Measurements from ENCODE around the gene PADI3. TPM values are rescaled to one million over a fixed set of nuclear protein-coding genes. Genes with fewer than 3 reads are reported as not detected.

Gene PADI3
- total RNA-seq, 2 donors from 2014 or later, result not detected

GRCh38 chr1:17290553-17290952 is 41.7 kb downstream of the PADI3 start:
- DNase-seq, result no peak
- Mint-ChIP-seq H3K4me3 (no peak overlapping the region), H3K9me3 (no peaks in the 10 kb centered on the region), H3K4me1 (ENCODE audit: low read depth) (no peaks in the 10 kb centered on the region), H3K27ac (no peak overlapping the region), H3K36me3 (ENCODE audit: insufficient read depth in 2 of 2) (no peaks in the 10 kb centered on the region), H3K27me3 (ENCODE audit: low read depth) (peaks cover 21% of the 10 kb centered on the region)
- ATAC-seq (replicated peaks in 1 of 2), result no peak

- no peaks in the 10 kb centered on the region for H3K9me3 Mint-ChIP-seq
- no peak for ATAC-seq (replicated peaks in 1 of 2)
These were observed 43.6 kb downstream of the PADI3 start for GRCh38 chr1:17292299-17293160.

GRCh38 chr1:17293681-17294425 is 45.0 kb downstream of the PADI3 start:
- ATAC-seq (replicated peaks in 1 of 2) (no peak), DNase-seq (no peak)
- no peaks in the 10 kb centered on the region for H3K36me3 Mint-ChIP-seq (ENCODE audit: insufficient read depth in 2 of 2)
- no peak overlapping the region for H3K4me3 Mint-ChIP-seq
- no peak overlapping the region for H3K27ac Mint-ChIP-seq
- peaks cover 21% of the 10 kb centered on the region for H3K27me3 Mint-ChIP-seq (ENCODE audit: low read depth)
- H3K4me1 Mint-ChIP-seq (ENCODE audit: low read depth), result no peaks in the 10 kb centered on the region
- H3K9me3 Mint-ChIP-seq, result peaks cover 0 to 2% of the 10 kb centered on the region in 2 donors

More at GRCh38 chr1:17292299-17293160, 43.6 kb downstream of the PADI3 start:
- H3K4me3 Mint-ChIP-seq, result no peak overlapping the region
- no peak overlapping the region for H3K27ac Mint-ChIP-seq
- peaks cover 21% of the 10 kb centered on the region for H3K27me3 Mint-ChIP-seq (ENCODE audit: low read depth)
- H3K36me3 Mint-ChIP-seq (ENCODE audit: insufficient read depth in 2 of 2), result no peaks in the 10 kb centered on the region
- DNase-seq, result no peak
- no peaks in the 10 kb centered on the region for H3K4me1 Mint-ChIP-seq (ENCODE audit: low read depth)

DNA sequence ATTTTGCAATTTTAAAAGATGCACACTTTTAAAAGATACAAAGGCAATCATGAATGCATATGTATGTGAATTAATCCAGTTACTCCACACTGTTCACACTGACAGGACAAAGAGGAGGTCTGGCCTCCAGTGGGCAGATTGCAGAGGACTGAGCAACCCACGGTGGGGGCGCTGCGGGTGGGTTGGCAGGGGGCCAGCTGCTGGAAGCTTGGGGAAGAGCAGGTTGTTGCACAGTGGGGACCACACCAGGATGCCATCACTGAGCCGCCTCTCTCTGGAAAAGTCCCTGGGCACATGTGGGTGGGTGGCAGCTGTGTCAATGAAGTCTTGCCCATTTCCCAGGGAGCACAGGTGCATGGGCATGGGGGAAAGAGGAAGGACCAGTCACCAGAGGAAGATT is 46.4 kb downstream of the PADI3 start:
- Mint-ChIP-seq H3K27ac (no peak overlapping the region), H3K4me1 (ENCODE audit: low read depth) (no peaks in the 10 kb centered on the region), H3K36me3 (ENCODE audit: insufficient read depth in 2 of 2) (no peaks in the 10 kb centered on the region), H3K4me3 (no peak overlapping the region), H3K9me3 (peaks cover 0 to 2% of the 10 kb centered on the region in 2 donors), H3K27me3 (ENCODE audit: low read depth) (peaks cover 21% of the 10 kb centered on the region)
- no peak for ATAC-seq (replicated peaks in 1 of 2)
- no peak for DNase-seq

- DNase-seq, result no peak
- H3K4me3 Mint-ChIP-seq, result no peak overlapping the region
These were observed 47.2 kb downstream of the PADI3 start for GRCh38 chr1:17296086-17296485.

DNA sequence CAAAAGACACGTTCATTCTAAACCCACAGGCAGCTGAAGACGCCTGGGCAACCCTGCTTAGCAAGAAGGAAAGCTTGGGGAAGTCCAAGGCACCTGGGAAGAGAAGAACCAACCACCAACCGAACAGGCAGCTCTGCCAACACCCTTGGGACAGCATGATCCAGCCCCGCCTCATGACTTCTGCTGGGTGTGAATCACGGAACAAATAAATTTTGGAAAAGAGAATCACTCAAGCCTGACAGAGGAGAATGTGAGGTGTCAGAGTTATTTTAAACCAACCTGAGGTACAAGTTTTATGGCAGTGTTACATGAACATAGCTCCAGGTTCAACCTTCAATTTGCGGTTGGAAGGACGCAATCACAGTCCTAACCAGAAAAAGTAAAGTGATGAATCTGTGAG is 49.1 kb downstream of the PADI3 start:
- peaks cover 4 to 5% of the 10 kb centered on the region in 2 donors for H3K36me3 Mint-ChIP-seq (ENCODE audit: insufficient read depth in 2 of 2)
- H3K4me3 Mint-ChIP-seq, result no peak overlapping the region
- no peaks in the 10 kb centered on the region for H3K4me1 Mint-ChIP-seq (ENCODE audit: low read depth)
- peaks cover 6 to 9% of the 10 kb centered on the region in 2 donors for H3K9me3 Mint-ChIP-seq
- no peak overlapping the region for H3K27ac Mint-ChIP-seq
- DNase-seq (no peak), ATAC-seq (replicated peaks in 1 of 2) (no peak)
- peaks cover 26% of the 10 kb centered on the region for H3K27me3 Mint-ChIP-seq (ENCODE audit: low read depth)

More at GRCh38 chr1:17296086-17296485, 47.2 kb downstream of the PADI3 start:
- Mint-ChIP-seq H3K36me3 (ENCODE audit: insufficient read depth in 2 of 2) (no peaks in the 10 kb centered on the region), H3K4me1 (ENCODE audit: low read depth) (no peaks in the 10 kb centered on the region), H3K27me3 (ENCODE audit: low read depth) (peaks cover 15% of the 10 kb centered on the region), H3K9me3 (peaks cover 0 to 2% of the 10 kb centered on the region in 2 donors), H3K27ac (no peak overlapping the region)
- no peak for ATAC-seq (replicated peaks in 1 of 2)

DNA sequence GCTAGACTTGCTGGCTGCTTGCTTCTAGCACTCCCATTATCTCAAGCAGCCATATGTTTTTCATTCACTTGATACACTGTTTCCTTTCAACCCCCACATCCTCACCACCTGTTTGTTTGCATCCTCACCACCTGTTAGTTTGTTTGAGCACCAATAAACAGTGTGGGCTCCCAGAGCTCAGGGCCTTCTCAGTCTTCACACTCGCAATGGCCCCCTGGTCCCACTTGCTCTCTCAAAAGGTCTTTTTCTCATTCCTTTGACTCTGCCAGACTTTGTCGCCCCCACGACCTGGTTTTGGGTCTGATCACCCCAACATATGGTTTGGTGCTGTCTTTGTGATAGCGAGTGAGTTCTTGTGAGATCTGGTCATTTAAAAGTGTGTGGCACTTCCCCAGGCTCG is 52.9 kb downstream of the PADI3 start:
- Mint-ChIP-seq H3K36me3 (ENCODE audit: insufficient read depth in 2 of 2) (peaks cover 4 to 5% of the 10 kb centered on the region in 2 donors), H3K4me1 (ENCODE audit: low read depth) (no peaks in the 10 kb centered on the region), H3K9me3 (peaks cover 6 to 9% of the 10 kb centered on the region in 2 donors), H3K27me3 (ENCODE audit: low read depth) (peaks cover 33% of the 10 kb centered on the region), H3K4me3 (no peak overlapping the region), H3K27ac (no peak overlapping the region)
- DNase-seq, result no peak
- no peak for ATAC-seq (replicated peaks in 1 of 2)

GRCh38 chr1:17304151-17304825 is 55.4 kb downstream of the PADI3 start:
- DNase-seq (no peak), ATAC-seq (replicated peaks in 1 of 2) (no peak)
- peaks cover 41% of the 10 kb centered on the region for H3K27me3 Mint-ChIP-seq (ENCODE audit: low read depth)
- H3K36me3 Mint-ChIP-seq (ENCODE audit: insufficient read depth in 2 of 2), result peaks cover 4 to 5% of the 10 kb centered on the region in 2 donors
- H3K4me3 Mint-ChIP-seq, result no peak overlapping the region
- H3K27ac Mint-ChIP-seq, result no peak overlapping the region
- peaks cover 6 to 7% of the 10 kb centered on the region in 2 donors for H3K9me3 Mint-ChIP-seq
- no peaks in the 10 kb centered on the region for H3K4me1 Mint-ChIP-seq (ENCODE audit: low read depth)

- H3K27ac Mint-ChIP-seq, result no peak overlapping the region
- peaks cover 6 to 7% of the 10 kb centered on the region in 2 donors for H3K9me3 Mint-ChIP-seq
- H3K27me3 Mint-ChIP-seq (ENCODE audit: low read depth), result peaks cover 46% of the 10 kb centered on the region
- ATAC-seq (replicated peaks in 1 of 2) (no peak), DNase-seq (no peak)
- H3K4me3 Mint-ChIP-seq, result no peak overlapping the region
- no peaks in the 10 kb centered on the region for H3K4me1 Mint-ChIP-seq (ENCODE audit: low read depth)
- H3K36me3 Mint-ChIP-seq (ENCODE audit: insufficient read depth in 2 of 2), result peaks cover 4 to 5% of the 10 kb centered on the region in 2 donors
These were observed 55.9 kb downstream of the PADI3 start for GRCh38 chr1:17304826-17305175.

GRCh38 chr1:17305576-17306095 is 56.7 kb downstream of the PADI3 start:
- H3K36me3 Mint-ChIP-seq (ENCODE audit: insufficient read depth in 2 of 2), result peaks cover 4 to 5% of the 10 kb centered on the region in 2 donors
- H3K4me3 Mint-ChIP-seq, result no peak overlapping the region
- H3K27me3 Mint-ChIP-seq (ENCODE audit: low read depth), result peaks cover 54% of the 10 kb centered on the region
- ATAC-seq (replicated peaks in 1 of 2) (no peak), DNase-seq (no peak)
- H3K27ac Mint-ChIP-seq, result no peak overlapping the region
- no peaks in the 10 kb centered on the region for H3K4me1 Mint-ChIP-seq (ENCODE audit: low read depth)
- peaks cover 6 to 7% of the 10 kb centered on the region in 2 donors for H3K9me3 Mint-ChIP-seq

DNA sequence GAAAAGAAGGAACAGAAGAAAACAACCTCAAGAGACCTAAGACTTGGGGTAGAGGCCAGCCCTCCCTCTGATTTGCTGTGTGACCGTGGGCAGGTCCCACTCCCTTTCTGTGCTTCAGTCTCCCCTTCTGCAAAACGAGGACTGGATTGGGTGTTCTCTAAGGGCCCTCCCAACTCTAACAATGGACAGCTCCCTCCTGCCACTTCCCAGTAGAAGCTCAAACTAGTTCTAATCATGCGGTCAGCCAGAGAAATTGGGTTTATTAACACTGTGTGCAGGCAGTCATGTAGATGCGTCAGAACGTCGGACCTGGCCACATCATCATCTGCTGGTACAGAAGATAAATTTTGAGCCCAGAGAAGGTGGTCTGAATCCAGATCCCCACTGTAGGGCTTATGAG is 57.5 kb downstream of the PADI3 start:
- Mint-ChIP-seq H3K27ac (no peak overlapping the region), H3K4me1 (ENCODE audit: low read depth) (no peaks in the 10 kb centered on the region), H3K9me3 (peaks cover 6 to 7% of the 10 kb centered on the region in 2 donors), H3K36me3 (ENCODE audit: insufficient read depth in 2 of 2) (peaks cover 4 to 5% of the 10 kb centered on the region in 2 donors), H3K27me3 (ENCODE audit: low read depth) (peaks cover 54% of the 10 kb centered on the region), H3K4me3 (no peak overlapping the region)
- DNase-seq (no peak), ATAC-seq (replicated peaks in 1 of 2) (no peak)

DNA sequence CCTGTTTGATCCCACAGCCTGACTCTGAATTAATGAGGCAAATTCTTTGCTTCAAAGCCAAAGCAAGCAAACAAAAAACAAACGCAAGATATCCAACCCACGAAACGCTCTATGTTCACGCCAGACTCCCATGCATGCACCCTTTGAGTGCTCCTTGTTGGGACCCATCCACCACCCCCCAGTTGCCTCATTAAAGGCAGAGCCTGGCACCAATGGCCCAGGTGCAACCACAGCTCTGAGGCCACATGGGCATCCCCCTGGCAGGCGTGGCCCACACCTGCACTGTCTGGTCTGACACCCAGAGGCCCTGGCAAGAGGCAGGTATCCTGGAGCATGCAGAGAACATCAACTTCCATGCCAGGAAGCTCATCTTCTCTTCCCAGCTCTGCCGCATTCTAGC is 58.0 kb downstream of the PADI3 start:
- Mint-ChIP-seq H3K27me3 (ENCODE audit: low read depth) (peaks cover 52% of the 10 kb centered on the region), H3K36me3 (ENCODE audit: insufficient read depth in 2 of 2) (peaks cover 2 to 5% of the 10 kb centered on the region in 2 donors), H3K9me3 (peaks cover 4 to 5% of the 10 kb centered on the region in 2 donors), H3K27ac (no peak overlapping the region), H3K4me1 (ENCODE audit: low read depth) (no peaks in the 10 kb centered on the region), H3K4me3 (no peak overlapping the region)
- DNase-seq (no peak), ATAC-seq (replicated peaks in 1 of 2) (no peak)

GRCh38 chr1:17307329-17307728 is 58.4 kb downstream of the PADI3 start:
- Mint-ChIP-seq H3K4me1 (ENCODE audit: low read depth) (no peaks in the 10 kb centered on the region), H3K27me3 (ENCODE audit: low read depth) (peaks cover 48% of the 10 kb centered on the region), H3K4me3 (no peak overlapping the region), H3K9me3 (peaks cover under 1 to 2% of the 10 kb centered on the region in 2 donors), H3K27ac (no peak overlapping the region), H3K36me3 (ENCODE audit: insufficient read depth in 2 of 2) (peaks cover 0 to under 1% of the 10 kb centered on the region in 2 donors)
- DNase-seq, result no peak
- no peak for ATAC-seq (replicated peaks in 1 of 2)

Data from activated T-cell treated with anti-CD3 and anti-CD28 coated beads, Interleukin-2, amount 50 U/mL, for 72 hours (primary cell).